Measurements from ENCODE around the gene GNLY.

DNA sequence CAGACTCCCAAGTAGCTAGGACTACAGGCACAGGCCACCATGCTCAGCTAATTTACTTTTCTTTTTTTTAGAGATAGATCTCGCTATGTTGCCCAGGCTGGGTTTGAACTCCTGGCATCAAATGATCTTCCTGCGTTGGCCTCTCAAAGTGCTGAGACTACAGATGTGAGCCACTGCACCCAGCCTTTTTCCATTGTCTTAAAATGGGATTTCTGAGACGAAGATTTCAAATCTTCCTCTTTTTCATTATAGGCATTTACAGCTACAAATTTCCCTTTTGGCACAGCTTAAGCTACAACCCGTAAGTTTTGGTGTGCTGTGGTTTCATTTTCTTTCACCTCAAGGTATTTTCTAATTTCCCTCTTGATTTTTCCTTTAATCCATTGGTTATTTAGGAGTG, 8.6 kb downstream of the GNLY start:
- TF ChIP-seq, protein P1, sequence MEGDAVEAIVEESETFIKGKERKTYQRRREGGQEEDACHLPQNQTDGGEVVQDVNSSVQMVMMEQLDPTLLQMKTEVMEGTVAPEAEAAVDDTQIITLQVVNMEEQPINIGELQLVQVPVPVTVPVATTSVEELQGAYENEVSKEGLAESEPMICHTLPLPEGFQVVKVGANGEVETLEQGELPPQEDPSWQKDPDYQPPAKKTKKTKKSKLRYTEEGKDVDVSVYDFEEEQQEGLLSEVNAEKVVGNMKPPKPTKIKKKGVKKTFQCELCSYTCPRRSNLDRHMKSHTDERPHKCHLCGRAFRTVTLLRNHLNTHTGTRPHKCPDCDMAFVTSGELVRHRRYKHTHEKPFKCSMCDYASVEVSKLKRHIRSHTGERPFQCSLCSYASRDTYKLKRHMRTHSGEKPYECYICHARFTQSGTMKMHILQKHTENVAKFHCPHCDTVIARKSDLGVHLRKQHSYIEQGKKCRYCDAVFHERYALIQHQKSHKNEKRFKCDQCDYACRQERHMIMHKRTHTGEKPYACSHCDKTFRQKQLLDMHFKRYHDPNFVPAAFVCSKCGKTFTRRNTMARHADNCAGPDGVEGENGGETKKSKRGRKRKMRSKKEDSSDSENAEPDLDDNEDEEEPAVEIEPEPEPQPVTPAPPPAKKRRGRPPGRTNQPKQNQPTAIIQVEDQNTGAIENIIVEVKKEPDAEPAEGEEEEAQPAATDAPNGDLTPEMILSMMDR (IDR thresholded peaks at IDR 0.05 in 4 of 5, conservative IDR thresholded peaks at IDR 0.05 in 1 of 5), result no peak
- no peak for TF ChIP-seq POLR2A (IDR thresholded peaks at IDR 0.05)

All from gastrocnemius medialis (tissue), 4 donors.